ENCODE results near the gene ENGASE. TPM values are rescaled to one million over a fixed set of nuclear protein-coding genes. Genes with fewer than 3 reads are reported as not detected.
"Not testable (repeated sequence)": the region's sequence is repeated elsewhere in the genome, so short reads cannot be mapped to it uniquely, and the experiment has no call there.

ENGASE gene
- total RNA-seq (2014; rRNA removed; shearing (Covaris generic)), result 4.3 and 6.9 TPM in 2 replicates

- peak; percentile 98 for DNase-seq (ENCODE audit: low spot score)
Measured at GRCh38 chr17:79074649-79075445, at the start of gene ENGASE. ENGASE (plus strand) TSS chr17:79074824; CDS start chr17:79074945, 121 bp downstream.

GRCh38 chr17:79024901-79025737 lies 49.5 kb upstream of the ENGASE start:
- no peak for DNase-seq (ENCODE audit: low spot score)

GRCh38 chr17:79026376-79027273 lies 48.0 kb upstream of the ENGASE start:
- DNase-seq (ENCODE audit: low spot score), result peak; percentile 75

- DNase-seq (ENCODE audit: low spot score), result no peak
Measured at GRCh38 chr17:79027274-79027924, 47.2 kb upstream of the ENGASE start.

GRCh38 chr17:79027925-79028491 lies 46.6 kb upstream of the ENGASE start:
- DNase-seq (ENCODE audit: low spot score), result peak; percentile 82

- DNase-seq (ENCODE audit: low spot score), result peak; percentile 48
Measured at GRCh38 chr17:79028496-79029326, 45.9 kb upstream of the ENGASE start.

GRCh38 chr17:79029327-79030009 lies 45.2 kb upstream of the ENGASE start:
- DNase-seq (ENCODE audit: low spot score), result no peak

- DNase-seq (ENCODE audit: low spot score), result not testable (repeated sequence)
Measured at GRCh38 chr17:79030636-79031035, 44.0 kb upstream of the ENGASE start.

GRCh38 chr17:79031996-79032875 lies 42.4 kb upstream of the ENGASE start:
- DNase-seq (ENCODE audit: low spot score), result no peak

- no peak for DNase-seq (ENCODE audit: low spot score)
Measured at GRCh38 chr17:79033046-79033616, 41.5 kb upstream of the ENGASE start.

GRCh38 chr17:79033741-79034501 lies 40.7 kb upstream of the ENGASE start:
- no peak for DNase-seq (ENCODE audit: low spot score)

- no peak for DNase-seq (ENCODE audit: low spot score)
Measured at GRCh38 chr17:79034931-79035485, 39.6 kb upstream of the ENGASE start.

GRCh38 chr17:79035686-79036085 lies 38.9 kb upstream of the ENGASE start:
- DNase-seq (ENCODE audit: low spot score), result no peak

GRCh38 chr17:79036181-79036580 lies 38.4 kb upstream of the ENGASE start:
- DNase-seq (ENCODE audit: low spot score), result no peak

GRCh38 chr17:79036596-79036995 lies 38.0 kb upstream of the ENGASE start:
- DNase-seq (ENCODE audit: low spot score), result peak; percentile 91

GRCh38 chr17:79038545-79039135 lies 36.0 kb upstream of the ENGASE start:
- DNase-seq (ENCODE audit: low spot score), result peak; percentile 53
